Activated CD8-positive, alpha-beta memory T cell treated with anti-CD3 and anti-CD28 coated beads, Interleukin-2, amount 10 ng/mL, durations not matched to agents 7 days and 5 days (primary cell): ENCODE results near the gene FLT3. TPM values are rescaled to one million over a fixed set of nuclear protein-coding genes. Genes with fewer than 3 reads are reported as not detected.
"Not testable (repeated sequence)": the region's sequence is repeated elsewhere in the genome, so short reads cannot be mapped to it uniquely, and the experiment has no call there.

Experiments
- ATAC-seq: fragments of 150-1000 bp; cut with Tn5 transposase; one replicate; pipeline ENCODE4 v1.10.0; 2021; ENCODE audit warnings: moderate library complexity
- CTCF ChIA-PET: fragments of 350-600 bp; sonication (Branson Sonifier 250); formaldehyde crosslinking; loops from one replicate; lab custom pipeline; 2021; ENCODE audit warnings: antibody characterized with exemption; lab: Charles Lee
- DNase-seq: peaks from one replicate; pipeline ENCODE4 v3.0.0-alpha.2; 2020
- H3K27ac Mint-ChIP-seq: one replicate; pipeline ENCODE4 v1.8.0; 2021; ENCODE audit warnings: mild to moderate bottlenecking, mixed read lengths
- H3K27me3 Mint-ChIP-seq: one replicate; pipeline ENCODE4 v1.8.0; 2021; ENCODE audit warnings: mixed read lengths
- H3K36me3 Mint-ChIP-seq: one replicate; pipeline ENCODE4 v1.8.0; 2021; ENCODE audit warnings: mild to moderate bottlenecking, mixed read lengths
- H3K4me1 Mint-ChIP-seq: one replicate; pipeline ENCODE4 v1.8.0; 2021; ENCODE audit warnings: mixed read lengths
- H3K4me3 Mint-ChIP-seq: one replicate; pipeline ENCODE4 v1.8.0; 2021; ENCODE audit warnings: mild to moderate bottlenecking, moderate library complexity, mixed read lengths
- H3K9me3 Mint-ChIP-seq: one replicate; pipeline ENCODE4 v1.8.0; 2022; ENCODE audit warnings: low read depth, mixed read lengths
- total RNA-seq, 2 experiments: library from RNA; stranded (reverse); gene quantifications; one replicate each; pipeline ENCODE4 v1.2.3, GENCODE V29; 2021

FLT3 gene
- total RNA-seq, 2 experiments from 2014 or later, result not detected

GRCh38 chr13:27969082-27969865 is 131.1 kb downstream of the FLT3 start, which contains the start of gene CDX2:
Gene CDX2 (minus strand): TSS chr13:27969315. CDS start chr13:27969006, 309 bp downstream.
- Mint-ChIP-seq H3K9me3 (no peaks in the 10 kb centered on the region), H3K4me3 (no peak within 1 kb of the TSS), H3K36me3 (no peaks in the 10 kb centered on the region), H3K27ac (peak within 1 kb of the TSS; percentile 57), H3K4me1 (peaks cover 5% of the 10 kb centered on the region), H3K27me3 (peaks cover 91% of the 10 kb centered on the region)
- ATAC-seq, result no peak
- DNase-seq, result no peak
- CTCF ChIA-PET, result interaction anchor here (0.7 to 5.2 kb wide), 4 partner anchors 9 to 16 kb away, joined by 3 to 22 read pairs (median 4); no protein-coding TSS in a partner anchor

GRCh38 chr13:27968316-27969081 is 131.9 kb downstream of the FLT3 start:
- CTCF ChIA-PET, result interaction anchor here (0.7 to 5.2 kb wide), 3 partner anchors 14 to 15 kb away, joined by 3 to 22 read pairs (median 7); no protein-coding TSS in a partner anchor

GRCh38 chr13:27967736-27968315 is 132.6 kb downstream of the FLT3 start:
- Mint-ChIP-seq H3K4me3 (no peak overlapping the region), H3K27me3 (peaks cover 90% of the 10 kb centered on the region), H3K36me3 (no peaks in the 10 kb centered on the region), H3K27ac (peak overlapping the region; percentile 57), H3K9me3 (no peaks in the 10 kb centered on the region), H3K4me1 (peaks cover 5% of the 10 kb centered on the region)
- CTCF ChIA-PET, result interaction anchor here (1.0 to 5.2 kb wide), 3 partner anchors 14 to 141 kb away, joined by 3 to 22 read pairs (median 7); no protein-coding TSS in a partner anchor
- no peak for ATAC-seq
- no peak for DNase-seq

More at GRCh38 chr13:27968316-27969081, 131.9 kb downstream of the FLT3 start:
- H3K9me3 Mint-ChIP-seq, result no peaks in the 10 kb centered on the region
- no peak overlapping the region for H3K27ac Mint-ChIP-seq
- H3K4me3 Mint-ChIP-seq, result no peak overlapping the region
- DNase-seq (no peak), ATAC-seq (no peak)
- H3K36me3 Mint-ChIP-seq, result no peaks in the 10 kb centered on the region
- peaks cover 91% of the 10 kb centered on the region for H3K27me3 Mint-ChIP-seq
- H3K4me1 Mint-ChIP-seq, result peaks cover 5% of the 10 kb centered on the region

GRCh38 chr13:27967203-27967735 is 133.1 kb downstream of the FLT3 start:
- Mint-ChIP-seq H3K4me3 (no peak overlapping the region), H3K36me3 (no peaks in the 10 kb centered on the region), H3K27ac (peak overlapping the region; percentile 25), H3K9me3 (no peaks in the 10 kb centered on the region), H3K27me3 (peaks cover 90% of the 10 kb centered on the region), H3K4me1 (peaks cover 5% of the 10 kb centered on the region)
- CTCF ChIA-PET, result interaction anchor here (1.0 to 5.2 kb wide), 3 partner anchors 13 to 140 kb away, joined by 3 to 22 read pairs (median 7); no protein-coding TSS in a partner anchor
- DNase-seq (no peak), ATAC-seq (no peak)

- Mint-ChIP-seq H3K27me3 (peaks cover 92% of the 10 kb centered on the region), H3K36me3 (no peaks in the 10 kb centered on the region), H3K4me1 (peaks cover 5% of the 10 kb centered on the region), H3K9me3 (no peaks in the 10 kb centered on the region), H3K4me3 (no peak overlapping the region), H3K27ac (no peak overlapping the region)
- DNase-seq (no peak), ATAC-seq (no peak)
- CTCF ChIA-PET, result interaction anchor here (1.0 to 2.2 kb wide), 2 partner anchors 13 to 140 kb away, joined by 3 to 7 read pairs; no protein-coding TSS in a partner anchor
These were observed 133.7 kb downstream of the FLT3 start for GRCh38 chr13:27966641-27967202.

- H3K27me3 Mint-ChIP-seq, result peaks cover 92% of the 10 kb centered on the region
- CTCF ChIA-PET, result interaction anchor here (0.8 to 2.1 kb wide), 2 partner anchors 13 to 28 kb away, joined by 4 to 7 read pairs; no protein-coding TSS in a partner anchor
These were observed 134.4 kb downstream of the FLT3 start for GRCh38 chr13:27965740-27966640.

GRCh38 chr13:27965343-27965739 is 135.0 kb downstream of the FLT3 start:
- H3K4me1 Mint-ChIP-seq, result peaks cover 5% of the 10 kb centered on the region
- no peak overlapping the region for H3K4me3 Mint-ChIP-seq
- CTCF ChIA-PET, result interaction anchor here (0.8 to 2.1 kb wide), 2 partner anchors 12 to 29 kb away, joined by 4 to 7 read pairs; no protein-coding TSS in a partner anchor
- no peaks in the 10 kb centered on the region for H3K9me3 Mint-ChIP-seq
- ATAC-seq (no peak), DNase-seq (no peak)
- H3K27me3 Mint-ChIP-seq, result peaks cover 90% of the 10 kb centered on the region
- no peak overlapping the region for H3K27ac Mint-ChIP-seq
- no peaks in the 10 kb centered on the region for H3K36me3 Mint-ChIP-seq

More at GRCh38 chr13:27965740-27966640, 134.4 kb downstream of the FLT3 start:
- Mint-ChIP-seq H3K4me1 (peaks cover 5% of the 10 kb centered on the region), H3K27ac (no peak overlapping the region), H3K9me3 (no peaks in the 10 kb centered on the region), H3K4me3 (no peak overlapping the region), H3K36me3 (no peaks in the 10 kb centered on the region)
- ATAC-seq (no peak), DNase-seq (no peak)

GRCh38 chr13:27964741-27965323 is 135.5 kb downstream of the FLT3 start:
- Mint-ChIP-seq H3K27ac (no peak overlapping the region), H3K36me3 (no peaks in the 10 kb centered on the region), H3K4me3 (no peak overlapping the region), H3K4me1 (peaks cover 8% of the 10 kb centered on the region), H3K9me3 (no peaks in the 10 kb centered on the region), H3K27me3 (peaks cover 90% of the 10 kb centered on the region)
- no peak for ATAC-seq
- CTCF ChIA-PET, result interaction anchor here (0.9 to 2.1 kb wide), 2 partner anchors 11 to 13 kb away, joined by 3 to 7 read pairs; no protein-coding TSS in a partner anchor
- DNase-seq, result no peak

- not testable (repeated sequence) for H3K4me1 Mint-ChIP-seq, H3K9me3 Mint-ChIP-seq, H3K27ac Mint-ChIP-seq, ATAC-seq, H3K36me3 Mint-ChIP-seq, H3K4me3 Mint-ChIP-seq, DNase-seq
- peaks cover 90% of the 10 kb centered on the region for H3K27me3 Mint-ChIP-seq
- CTCF ChIA-PET, result interaction anchor here (0.6 to 2.1 kb wide), 3 partner anchors 11 to 1119 kb away, joined by 3 to 7 read pairs (median 3); no protein-coding TSS in a partner anchor
These were observed 136.2 kb downstream of the FLT3 start for GRCh38 chr13:27964206-27964605.

- Mint-ChIP-seq H3K27me3 (peaks cover 91% of the 10 kb centered on the region), H3K4me3 (no peak overlapping the region), H3K36me3 (no peaks in the 10 kb centered on the region), H3K4me1 (peaks cover 6% of the 10 kb centered on the region), H3K27ac (no peak overlapping the region), H3K9me3 (no peaks in the 10 kb centered on the region)
- CTCF ChIA-PET, result interaction anchor here (0.6 kb wide), 1 partner anchor 1119 kb away, joined by 3 read pairs; no protein-coding TSS in a partner anchor
- ATAC-seq, result no peak
- no peak for DNase-seq
These were observed 136.9 kb downstream of the FLT3 start for GRCh38 chr13:27963491-27963890.

GRCh38 chr13:27962982-27963381 is 137.4 kb downstream of the FLT3 start:
- no peaks in the 10 kb centered on the region for H3K36me3 Mint-ChIP-seq
- no peaks in the 10 kb centered on the region for H3K9me3 Mint-ChIP-seq
- no peak for DNase-seq
- H3K4me1 Mint-ChIP-seq, result peaks cover 6% of the 10 kb centered on the region
- ATAC-seq, result no peak
- CTCF ChIA-PET, result interaction anchor here (1.1 kb wide), 1 partner anchor 10 kb away, joined by 3 read pairs; no protein-coding TSS in a partner anchor
- H3K27ac Mint-ChIP-seq, result no peak overlapping the region
- H3K27me3 Mint-ChIP-seq, result peaks cover 95% of the 10 kb centered on the region
- H3K4me3 Mint-ChIP-seq, result no peak overlapping the region
